Subcutaneous adipose tissue (tissue), 4 donors: ENCODE data around the gene RASGRF1. TPM values are rescaled to one million over a fixed set of nuclear protein-coding genes. Genes with fewer than 3 reads are reported as not detected.

Experiments used
- CTCF ChIP-seq: fragments of 450-650 bp; IDR thresholded peaks from one replicate; pipeline ENCODE4 v1.5.1; 2016; ENCODE audit warnings: low read depth, mild to moderate bottlenecking, control low read depth, antibody characterized with exemption, moderate library complexity
- total RNA-seq, 4 donors: library from RNA; depleted of rRNA; stranded (reverse); fragments of >200 nt; gene quantifications; one replicate each; pipeline ENCODE4 v1.1.0, GENCODE V29; 2016

Gene RASGRF1
- total RNA-seq, 4 donors from 2014 or later = under 0.01 to 1.7 (median 0.22) TPM; not detected in 1

- TF ChIP-seq CTCF = no peak
Observed at GRCh38 chr15:79088426-79089205, 2.0 kb downstream of the RASGRF1 start.

- no peak for TF ChIP-seq CTCF
Observed at GRCh38 chr15:79086814-79087213, 3.8 kb downstream of the RASGRF1 start.

- TF ChIP-seq CTCF = no peak
Observed at GRCh38 chr15:79084308-79084968, 6.1 kb downstream of the RASGRF1 start.

- no peak for TF ChIP-seq CTCF
Observed at GRCh38 chr15:79083154-79083553, 7.4 kb downstream of the RASGRF1 start.

GRCh38 chr15:79082363-79083070 lies 8.1 kb downstream of the RASGRF1 start:
- TF ChIP-seq CTCF = no peak

- no peak for TF ChIP-seq CTCF
Observed at GRCh38 chr15:79078763-79079410, 11.7 kb downstream of the RASGRF1 start.
